Fibroblast of lung (primary cell): Measurements from ENCODE around the gene ACSM2B. TPM values are rescaled to one million over a fixed set of nuclear protein-coding genes. Genes with fewer than 3 reads are reported as not detected.
"Not testable (repeated sequence)": the region's sequence is repeated elsewhere in the genome, so short reads cannot be mapped to it uniquely, and the experiment has no call there.

Experiments used
- DNase-seq, 2 donors: peaks; one replicate each; pipeline versions ENCODE4 v3.0.0 to v3.0.0-alpha.2; 2010; ENCODE audit warnings: low read depth in 2 of 2
- H2AFZ ChIP-seq: 2 replicates; pipeline ENCODE4 v1.5.1; 2012; ENCODE audit warnings: low read length, control low read depth, inconsistent platforms
- H3K27ac ChIP-seq: 2 replicates; pipeline ENCODE4 v1.5.1; 2011; ENCODE audit warnings: low read length, control low read depth; ENCODE audit not compliant: insufficient read depth
- H3K27me3 ChIP-seq: 2 replicates; pipeline ENCODE4 v1.5.1; 2011; ENCODE audit warnings: mild to moderate bottlenecking, low read length; ENCODE audit not compliant: control insufficient read depth, insufficient read depth
- H3K36me3 ChIP-seq: 2 replicates; pipeline ENCODE4 v1.5.1; 2011; ENCODE audit warnings: low read length; ENCODE audit not compliant: control insufficient read depth, insufficient read depth
- H3K4me1 ChIP-seq: 2 replicates; pipeline ENCODE4 v1.5.1; 2011; ENCODE audit warnings: low read length; ENCODE audit not compliant: control insufficient read depth, insufficient read depth; ENCODE audit errors: extremely low read depth
- H3K4me2 ChIP-seq: 2 replicates; pipeline ENCODE4 v1.5.1; 2011; ENCODE audit warnings: low read length, control low read depth; ENCODE audit not compliant: insufficient read depth; ENCODE audit errors: extremely low read depth
- H3K4me3 ChIP-seq, 4 experiments: fragments of 200-600 bp in 1 of 4; sonication (generic) in 1 of 4; replicated peaks in 1 of 4; 2 replicates each; pipeline ENCODE4 v1.5.1; 2011 to 2016; ENCODE audit warnings: low read length in 4 of 4, low read depth in 3 of 4, mild to moderate bottlenecking in 3 of 4, control low read depth in 2 of 4, inconsistent platforms in 1 of 4, mixed read lengths in 1 of 4; ENCODE audit not compliant: insufficient read depth in 1 of 4; ENCODE audit errors: control extremely low read depth in 1 of 4
- H3K79me2 ChIP-seq: 2 replicates; pipeline ENCODE4 v1.5.1; 2012; ENCODE audit warnings: mild to moderate bottlenecking, low read length, inconsistent platforms; ENCODE audit not compliant: control insufficient read depth, insufficient read depth
- H3K9ac ChIP-seq: 2 replicates; pipeline ENCODE4 v1.5.1; 2011; ENCODE audit warnings: mild to moderate bottlenecking, low read length, control low read depth; ENCODE audit not compliant: insufficient read depth
- H3K9me3 ChIP-seq: 2 replicates; pipeline ENCODE4 v1.5.1; 2012; ENCODE audit warnings: low read depth, low read length; ENCODE audit not compliant: control insufficient read depth, insufficient read depth
- H4K20me1 ChIP-seq: 2 replicates; pipeline ENCODE4 v1.5.1; 2011; ENCODE audit warnings: low read length; ENCODE audit not compliant: control insufficient read depth, insufficient read depth; ENCODE audit errors: extremely low read depth
- CTCF ChIP-seq, 2 donors: IDR thresholded peaks in 1 of 2; conservative IDR thresholded peaks in 1 of 2; 1 replicate in 1 of 2; 2 replicates in 1 of 2; pipeline ENCODE4 v1.5.1; 2011 to 2012; ENCODE audit warnings: low read length in 2 of 2, control low read depth in 1 of 2, inconsistent platforms in 1 of 2, low read depth in 1 of 2, mild to moderate bottlenecking in 1 of 2
- EZH2 ChIP-seq: IDR thresholded peaks from 2 replicates; pipeline ENCODE4 v1.5.1; 2012; ENCODE audit warnings: low read length, control low read depth, mild to moderate bottlenecking; ENCODE audit errors: missing control alignments
- polyA plus RNA-seq, 2 donors: library from polyadenylated mRNA; depleted of rRNA in 1 of 2; stranded (reverse) in 1 of 2; unstranded in 1 of 2; fragments of >200 nt; gene quantifications; 2 replicates each; pipeline ENCODE4 v1.2.1, GENCODE V29; 2011 to 2012; ENCODE audit warnings: missing spikeins in 1 of 2
- total RNA-seq: library from RNA; depleted of rRNA; stranded (reverse); fragments of >200 nt; gene quantifications from 2 replicates; pipeline ENCODE4 v1.2.1, GENCODE V29; 2014

The ACSM2B gene
- total and polyA plus RNA-seq, 2 donors (not counting 1 experiment from before 2014, with no cell fraction given), result not detected

DNA sequence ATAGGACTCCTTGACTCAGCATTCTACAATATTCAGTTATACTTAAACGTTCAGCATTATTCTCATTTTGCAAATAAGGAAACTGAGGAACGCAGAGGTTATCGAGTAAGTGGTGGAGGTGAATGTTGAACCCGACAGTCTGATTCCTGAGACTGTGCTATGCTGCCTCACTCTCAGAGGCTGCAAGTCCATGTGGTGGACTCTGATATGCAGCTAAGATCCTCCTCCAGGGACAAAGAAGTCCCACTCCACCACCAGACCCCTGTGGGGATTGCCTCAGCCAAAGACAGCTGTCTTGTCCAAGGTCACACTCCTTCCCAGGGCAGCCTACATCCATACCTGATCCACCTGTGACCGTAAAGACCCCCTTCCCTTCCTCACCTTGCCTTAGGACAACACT lies 37.5 kb downstream of the ACSM2B start:
- no peaks in the 10 kb centered on the region for H3K36me3 ChIP-seq
- H4K20me1 ChIP-seq, result no peaks in the 10 kb centered on the region
- H3K4me2 ChIP-seq, result no peak overlapping the region
- no peak overlapping the region for H2AFZ ChIP-seq
- H3K9ac ChIP-seq, result no peak overlapping the region
- H3K27ac ChIP-seq, result no peak overlapping the region
- TF ChIP-seq EZH2 (no peak), CTCF (conservative IDR thresholded peaks at IDR 0.05 in 1 of 2, IDR thresholded peaks at IDR 0.05 in 1 of 2; ENCODE audit: low read depth in 1 of 2, low read length in 2 of 2) (no peak)
- no peaks in the 10 kb centered on the region for H3K9me3 ChIP-seq
- H3K79me2 ChIP-seq, result no peaks in the 10 kb centered on the region
- H3K27me3 ChIP-seq, result no peaks in the 10 kb centered on the region
- H3K4me3 ChIP-seq, result no peak overlapping the region
- H3K4me1 ChIP-seq, result no peaks in the 10 kb centered on the region
- no peak for DNase-seq

GRCh38 chr16:20538181-20538580 lies 38.0 kb downstream of the ACSM2B start:
- Histone ChIP-seq H4K20me1 (no peaks in the 10 kb centered on the region), H3K9me3 (no peaks in the 10 kb centered on the region), H3K4me1 (no peaks in the 10 kb centered on the region), H3K9ac (no peak overlapping the region), H3K4me2 (no peak overlapping the region), H3K27me3 (no peaks in the 10 kb centered on the region), H3K27ac (no peak overlapping the region), H3K36me3 (no peaks in the 10 kb centered on the region), H2AFZ (no peak overlapping the region), H3K4me3 (no peak overlapping the region), H3K79me2 (no peaks in the 10 kb centered on the region)
- no peak for DNase-seq
- TF ChIP-seq EZH2, result no peak
- no peak for TF ChIP-seq CTCF (conservative IDR thresholded peaks at IDR 0.05 in 1 of 2, IDR thresholded peaks at IDR 0.05 in 1 of 2; ENCODE audit: low read depth in 1 of 2, low read length in 2 of 2)

GRCh38 chr16:20536669-20537068 lies 39.5 kb downstream of the ACSM2B start:
- H3K27ac ChIP-seq, H3K79me2 ChIP-seq: not testable (repeated sequence)

DNA sequence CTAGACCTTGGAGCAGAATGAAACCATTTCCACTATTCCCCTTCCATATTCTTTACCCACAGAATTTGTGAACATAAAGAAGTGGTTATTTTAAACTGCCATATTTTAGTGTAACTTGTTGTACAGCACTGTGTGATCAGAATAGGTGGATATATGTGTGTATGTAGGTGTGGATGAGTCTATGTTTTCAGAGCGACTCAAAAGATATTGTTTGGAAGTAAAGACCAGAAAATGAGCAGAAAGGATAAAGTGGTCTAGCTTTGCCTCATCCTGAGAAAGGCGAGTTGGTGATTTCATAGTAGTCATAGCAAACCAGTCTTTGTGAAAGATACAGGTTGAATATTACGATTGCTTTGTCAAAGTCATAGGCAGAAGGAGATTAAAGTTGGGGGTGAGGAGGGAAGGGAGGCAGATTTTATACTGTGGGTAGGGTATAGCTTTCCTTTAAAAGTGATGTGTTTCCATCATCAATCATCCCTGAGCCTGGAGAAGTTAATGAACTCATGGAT lies 43.8 kb downstream of the ACSM2B start:
- not testable (repeated sequence) for H3K36me3 ChIP-seq, H3K4me3 ChIP-seq, H4K20me1 ChIP-seq, H3K27ac ChIP-seq, H3K79me2 ChIP-seq, H3K9ac ChIP-seq, H3K27me3 ChIP-seq, H3K9me3 ChIP-seq, DNase-seq, H3K4me2 ChIP-seq, H2AFZ ChIP-seq, H3K4me1 ChIP-seq

More at GRCh38 chr16:20536669-20537068, 39.5 kb downstream of the ACSM2B start:
- not testable (repeated sequence) for H4K20me1 ChIP-seq, H3K9me3 ChIP-seq, DNase-seq, H3K4me1 ChIP-seq, H3K27me3 ChIP-seq, H3K36me3 ChIP-seq, H3K4me2 ChIP-seq, H3K4me3 ChIP-seq, H3K9ac ChIP-seq, H2AFZ ChIP-seq

DNA sequence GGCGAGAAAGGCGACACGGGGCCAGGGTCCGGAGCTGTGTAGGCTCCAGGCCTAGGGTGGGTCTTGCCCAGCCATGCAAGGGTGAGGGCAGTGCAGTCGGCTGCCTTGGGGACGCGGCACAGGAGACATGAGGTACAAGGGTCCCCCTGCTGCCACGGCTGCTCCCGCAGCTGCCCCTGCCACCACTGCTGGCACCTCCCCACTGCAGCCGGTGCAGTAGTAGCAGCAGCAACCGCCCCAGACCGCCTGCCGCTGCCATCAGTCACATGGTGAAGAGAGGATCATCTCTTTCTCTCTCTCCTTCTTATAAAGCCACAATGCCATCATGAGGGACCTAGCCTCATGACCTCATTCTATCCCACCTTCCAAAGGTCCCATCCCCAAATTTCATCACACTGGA lies 44.4 kb downstream of the ACSM2B start:
- H4K20me1 ChIP-seq, H3K79me2 ChIP-seq, H3K27me3 ChIP-seq, H3K4me1 ChIP-seq, H3K9me3 ChIP-seq, H3K9ac ChIP-seq, H3K27ac ChIP-seq, H3K4me2 ChIP-seq, DNase-seq, H3K4me3 ChIP-seq, H2AFZ ChIP-seq, H3K36me3 ChIP-seq: not testable (repeated sequence)
